Mammary epithelial cell (primary cell): ENCODE results near the gene VTI1B.

Experiments
- CTCF ChIP-seq, 2 donors: IDR thresholded peaks in 1 of 2; conservative IDR thresholded peaks in 1 of 2; 2 replicates each; pipeline ENCODE4 v1.5.1; 2011 to 2012; ENCODE audit warnings: inconsistent platforms in 2 of 2, low read length in 2 of 2, mild to moderate bottlenecking in 2 of 2, control low read depth in 1 of 2, low read depth in 1 of 2; ENCODE audit not compliant: insufficient read depth in 1 of 2; ENCODE audit errors: extremely low read depth in 1 of 2
- EZH2 ChIP-seq: IDR thresholded peaks from 2 replicates; pipeline ENCODE4 v1.6.1; 2012; ENCODE audit warnings: low read length, inconsistent platforms, borderline replicate concordance

GRCh38 chr14:67721875-67722274 is 47.4 kb upstream of the VTI1B start:
- no peak for TF ChIP-seq CTCF (conservative IDR thresholded peaks at IDR 0.05 in 1 of 2, IDR thresholded peaks at IDR 0.05 in 1 of 2; ENCODE audit: extremely low read depth in 1 of 2, insufficient read depth in 1 of 2, low read depth in 1 of 2, low read length in 2 of 2)
- no peak for TF ChIP-seq EZH2
